Measurements from ENCODE around the gene SMAD6. TPM values are rescaled to one million over a fixed set of nuclear protein-coding genes. Genes with fewer than 3 reads are reported as not detected.

Gene SMAD6
- total RNA-seq, 1 experiment from 2014 or later: 58.6 TPM

- DNase-seq: no peak
- peaks cover 63% of the 10 kb centered on the region for H3K4me1 Mint-ChIP-seq (ENCODE audit: low read depth, unreplicated experiment)
- intact Hi-C loops (cut with micrococcal nuclease; ENCODE audit: unreplicated experiment): no loop called here
- H3K27me3 Mint-ChIP-seq (ENCODE audit: unreplicated experiment): no peaks in the 10 kb centered on the region
- CTCF ChIA-PET: no interaction called here
- no peak overlapping the region for H3K4me3 Mint-ChIP-seq (ENCODE audit: low read depth, unreplicated experiment)
- H3K27ac Mint-ChIP-seq (ENCODE audit: unreplicated experiment): peak overlapping the region; percentile 64
- peaks cover 64% of the 10 kb centered on the region for H3K36me3 Mint-ChIP-seq (ENCODE audit: insufficient read depth, unreplicated experiment)
- BruUV-seq (replicated peaks): no TSS peak
- no peaks in the 10 kb centered on the region for H3K9me3 Mint-ChIP-seq (ENCODE audit: low read depth, unreplicated experiment)
- no peak for TF ChIP-seq CTCF (IDR thresholded peaks at IDR 0.05; ENCODE audit: unreplicated experiment)
These were observed 16.4 kb downstream of the SMAD6 start for GRCh38 chr15:66718220-66718988.

GRCh38 chr15:66719471-66719870 is 17.4 kb downstream of the SMAD6 start:
- peaks cover 63% of the 10 kb centered on the region for H3K36me3 Mint-ChIP-seq (ENCODE audit: insufficient read depth, unreplicated experiment)
- intact Hi-C loops (cut with micrococcal nuclease; ENCODE audit: unreplicated experiment): no loop called here
- H3K4me1 Mint-ChIP-seq (ENCODE audit: low read depth, unreplicated experiment): peaks cover 64% of the 10 kb centered on the region
- TF ChIP-seq CTCF (IDR thresholded peaks at IDR 0.05; ENCODE audit: unreplicated experiment): no peak
- H3K27ac Mint-ChIP-seq (ENCODE audit: unreplicated experiment): no peak overlapping the region
- no peak overlapping the region for H3K4me3 Mint-ChIP-seq (ENCODE audit: low read depth, unreplicated experiment)
- no peaks in the 10 kb centered on the region for H3K9me3 Mint-ChIP-seq (ENCODE audit: low read depth, unreplicated experiment)
- CTCF ChIA-PET: interaction anchor here (1.6 kb wide), 1 partner anchor 12 kb away, joined by 7 read pairs; no protein-coding TSS in a partner anchor
- no peak for DNase-seq
- BruUV-seq (replicated peaks): no TSS peak
- no peaks in the 10 kb centered on the region for H3K27me3 Mint-ChIP-seq (ENCODE audit: unreplicated experiment)

- intact Hi-C loops (cut with micrococcal nuclease; ENCODE audit: unreplicated experiment): loop anchor here (5.0 kb wide), 1 partner anchor 52 kb away; no protein-coding TSS in a partner anchor
- peaks cover 60% of the 10 kb centered on the region for H3K36me3 Mint-ChIP-seq (ENCODE audit: insufficient read depth, unreplicated experiment)
- no peaks in the 10 kb centered on the region for H3K9me3 Mint-ChIP-seq (ENCODE audit: low read depth, unreplicated experiment)
- BruUV-seq (replicated peaks): no TSS peak
- DNase-seq: peak; percentile 67
- peaks cover 69% of the 10 kb centered on the region for H3K4me1 Mint-ChIP-seq (ENCODE audit: low read depth, unreplicated experiment)
- no peaks in the 10 kb centered on the region for H3K27me3 Mint-ChIP-seq (ENCODE audit: unreplicated experiment)
- TF ChIP-seq CTCF (IDR thresholded peaks at IDR 0.05; ENCODE audit: unreplicated experiment): no peak
- no peak overlapping the region for H3K4me3 Mint-ChIP-seq (ENCODE audit: low read depth, unreplicated experiment)
- no peak overlapping the region for H3K27ac Mint-ChIP-seq (ENCODE audit: unreplicated experiment)
- CTCF ChIA-PET: interaction anchor here (0.7 to 2.5 kb wide), 7 partner anchors 9 to 43 kb away, joined by 3 to 10 read pairs (median 5); no protein-coding TSS in a partner anchor
These were observed 18.4 kb downstream of the SMAD6 start for GRCh38 chr15:66720206-66721010.

GRCh38 chr15:66721020-66721419 is 19.0 kb downstream of the SMAD6 start:
- DNase-seq: no peak
- no peaks in the 10 kb centered on the region for H3K9me3 Mint-ChIP-seq (ENCODE audit: low read depth, unreplicated experiment)
- CTCF ChIA-PET: interaction anchor here (0.9 to 2.5 kb wide), 4 partner anchors 9 to 42 kb away, joined by 3 to 10 read pairs (median 7); no protein-coding TSS in a partner anchor
- peaks cover 56% of the 10 kb centered on the region for H3K36me3 Mint-ChIP-seq (ENCODE audit: insufficient read depth, unreplicated experiment)
- no peaks in the 10 kb centered on the region for H3K27me3 Mint-ChIP-seq (ENCODE audit: unreplicated experiment)
- H3K4me3 Mint-ChIP-seq (ENCODE audit: low read depth, unreplicated experiment): no peak overlapping the region
- no peak for TF ChIP-seq CTCF (IDR thresholded peaks at IDR 0.05; ENCODE audit: unreplicated experiment)
- BruUV-seq (replicated peaks): no TSS peak
- H3K4me1 Mint-ChIP-seq (ENCODE audit: low read depth, unreplicated experiment): peaks cover 73% of the 10 kb centered on the region
- intact Hi-C loops (cut with micrococcal nuclease; ENCODE audit: unreplicated experiment): loop anchor here (5.0 kb wide), 1 partner anchor 51 kb away; no protein-coding TSS in a partner anchor
- no peak overlapping the region for H3K27ac Mint-ChIP-seq (ENCODE audit: unreplicated experiment)
